ENCODE measurements around the gene MTOR.
A peak's percentile ranks its signal among the peaks of the same experiment; 100 is the strongest.
"Not testable (repeated sequence)": the region's sequence is repeated elsewhere in the genome, so short reads cannot be mapped to it uniquely, and the experiment has no call there.

MTOR gene

GRCh38 chr1:11262171-11263049 is at the start of gene MTOR:
Gene MTOR (minus strand): TSS chr1:11262551. CDS start chr1:11259409, 3,142 bp downstream.
- peak; percentile 99 for DNase-seq (ENCODE audit: low spot score)

- no peak for DNase-seq (ENCODE audit: low spot score)
These were observed 47.0 kb upstream of the MTOR start for GRCh38 chr1:11309385-11309784.

- no peak for DNase-seq (ENCODE audit: low spot score)
These were observed 46.4 kb upstream of the MTOR start for GRCh38 chr1:11308699-11309224.

- no peak for DNase-seq (ENCODE audit: low spot score)
These were observed 45.5 kb upstream of the MTOR start for GRCh38 chr1:11307852-11308251.

GRCh38 chr1:11305516-11305915 is 43.2 kb upstream of the MTOR start:
- DNase-seq (ENCODE audit: low spot score) = not testable (repeated sequence)

- DNase-seq (ENCODE audit: low spot score) = no peak
These were observed 40.0 kb upstream of the MTOR start for GRCh38 chr1:11302366-11302765.

- no peak for DNase-seq (ENCODE audit: low spot score)
These were observed 39.2 kb upstream of the MTOR start for GRCh38 chr1:11301601-11302000.

GRCh38 chr1:11299225-11299574 is 36.8 kb upstream of the MTOR start:
- no peak for DNase-seq (ENCODE audit: low spot score)

GRCh38 chr1:11298390-11299224 is 36.3 kb upstream of the MTOR start:
- no peak for DNase-seq (ENCODE audit: low spot score)

GRCh38 chr1:11297774-11298173 is 35.4 kb upstream of the MTOR start:
- DNase-seq (ENCODE audit: low spot score) = not testable (repeated sequence)

- DNase-seq (ENCODE audit: low spot score) = no peak
These were observed 33.6 kb upstream of the MTOR start for GRCh38 chr1:11295905-11296304.

- no peak for DNase-seq (ENCODE audit: low spot score)
These were observed 32.6 kb upstream of the MTOR start for GRCh38 chr1:11294951-11295350.

- no peak for DNase-seq (ENCODE audit: low spot score)
These were observed 31.5 kb upstream of the MTOR start for GRCh38 chr1:11293856-11294255.

- no peak for DNase-seq (ENCODE audit: low spot score)
These were observed 28.7 kb upstream of the MTOR start for GRCh38 chr1:11291049-11291448.

GRCh38 chr1:11289064-11289463 is 26.7 kb upstream of the MTOR start:
- DNase-seq (ENCODE audit: low spot score) = no peak

GRCh38 chr1:11286735-11287410 is 24.5 kb upstream of the MTOR start:
- peak; percentile 38 for DNase-seq (ENCODE audit: low spot score)

- DNase-seq (ENCODE audit: low spot score) = peak; percentile 31
These were observed 23.8 kb upstream of the MTOR start for GRCh38 chr1:11285883-11286734.

GRCh38 chr1:11284784-11285183 is 22.4 kb upstream of the MTOR start:
- no peak for DNase-seq (ENCODE audit: low spot score)

- no peak for DNase-seq (ENCODE audit: low spot score)
These were observed 20.8 kb upstream of the MTOR start for GRCh38 chr1:11283151-11283550.

- DNase-seq (ENCODE audit: low spot score) = peak; percentile 54
These were observed 19.4 kb upstream of the MTOR start for GRCh38 chr1:11281518-11282331.
